BJ (cell line): Measurements from ENCODE around the gene WBP1L. TPM values are rescaled to one million over a fixed set of nuclear protein-coding genes. Genes with fewer than 3 reads are reported as not detected.

Source experiments
- CTCF ChIA-PET: fragments of 350-600 bp; formaldehyde crosslinking; extraction: SDS; loops from one replicate; lab custom pipeline; 2021; ENCODE audit warnings: antibody characterized with exemption, inconsistent platforms; lab: Yijun Ruan, JAX
- POLR2A ChIA-PET: fragments of 300-600 bp; sonication (Branson Sonifier 250); formaldehyde crosslinking; extraction: SDS; loops from one replicate; lab custom pipeline; 2021; ENCODE audit warnings: antibody characterized with exemption; lab: Charles Lee
- DNase-seq: peaks from one replicate; pipeline ENCODE4 v3.0.0-alpha.2; 2011; ENCODE audit warnings: low read depth
- H3K27me3 ChIP-seq: 2 replicates; pipeline ENCODE4 v1.6.0; 2011; ENCODE audit warnings: low read length; ENCODE audit not compliant: control insufficient read depth, insufficient read depth
- H3K36me3 ChIP-seq: 2 replicates; pipeline ENCODE4 v1.5.1; 2011; ENCODE audit warnings: low read length; ENCODE audit not compliant: control insufficient read depth, insufficient read depth
- H3K4me3 ChIP-seq: 2 replicates; pipeline ENCODE4 v1.5.1; 2011; ENCODE audit warnings: low read depth, mild to moderate bottlenecking, control low read depth, low read length
- CTCF ChIP-seq: IDR thresholded peaks from 2 replicates; pipeline ENCODE4 v1.5.1; 2011; ENCODE audit warnings: low read depth, mild to moderate bottlenecking, control low read depth, inconsistent platforms, low read length, moderate library complexity; ENCODE audit not compliant: insufficient read depth
- polyA plus RNA-seq: library from polyadenylated mRNA; depleted of rRNA; stranded (reverse); fragments of >200 nt; gene quantifications from 2 replicates; pipeline ENCODE4 v1.2.3, GENCODE V29; 2011

The WBP1L gene
- polyA plus RNA-seq, 1 experiment = 52.4 TPM

GRCh38 chr10:102767428-102768160, 23.8 kb downstream of the WBP1L start:
- POLR2A ChIA-PET = no interaction called here

GRCh38 chr10:102769375-102770107, 25.8 kb downstream of the WBP1L start:
- Histone ChIP-seq H3K36me3 (no peaks in the 10 kb centered on the region), H3K27me3 (no peaks in the 10 kb centered on the region), H3K4me3 (no peak overlapping the region)
- POLR2A ChIA-PET = no interaction called here
- CTCF ChIA-PET = interaction anchor here (0.8 kb wide), 1 partner anchor 130 kb away, joined by 3 read pairs; no protein-coding TSS in a partner anchor
- DNase-seq = no peak
- no peak for TF ChIP-seq CTCF

More at GRCh38 chr10:102767428-102768160, 23.8 kb downstream of the WBP1L start:
- CTCF ChIA-PET = no interaction called here
- Histone ChIP-seq H3K4me3 (no peak overlapping the region), H3K36me3 (no peaks in the 10 kb centered on the region), H3K27me3 (no peaks in the 10 kb centered on the region)
- TF ChIP-seq CTCF = no peak
- DNase-seq = no peak

GRCh38 chr10:102770108-102770482, 26.3 kb downstream of the WBP1L start:
- DNase-seq = no peak
- CTCF ChIA-PET = interaction anchor here (1.6 kb wide), 1 partner anchor 17 kb away, joined by 4 read pairs; no protein-coding TSS in a partner anchor
- TF ChIP-seq CTCF = no peak

GRCh38 chr10:102770792-102771191, 27.0 kb downstream of the WBP1L start:
- POLR2A ChIA-PET = no interaction called here
- H3K27me3 ChIP-seq = no peaks in the 10 kb centered on the region
- H3K4me3 ChIP-seq = no peak overlapping the region
- CTCF ChIA-PET = interaction anchor here (0.7 to 1.6 kb wide), 3 partner anchors 18 to 174 kb away, joined by 3 to 4 read pairs (median 4); no protein-coding TSS in a partner anchor
- no peaks in the 10 kb centered on the region for H3K36me3 ChIP-seq
- no peak for TF ChIP-seq CTCF
- no peak for DNase-seq

More at GRCh38 chr10:102770108-102770482, 26.3 kb downstream of the WBP1L start:
- Histone ChIP-seq H3K4me3 (no peak overlapping the region), H3K27me3 (no peaks in the 10 kb centered on the region), H3K36me3 (no peaks in the 10 kb centered on the region)
- POLR2A ChIA-PET = no interaction called here

GRCh38 chr10:102773320-102773719, 29.6 kb downstream of the WBP1L start:
- POLR2A ChIA-PET = interaction anchor here (0.6 kb wide), 1 partner anchor 334 kb away, joined by 3 read pairs; no protein-coding TSS in a partner anchor
- Histone ChIP-seq H3K27me3 (no peaks in the 10 kb centered on the region), H3K4me3 (no peak overlapping the region), H3K36me3 (no peaks in the 10 kb centered on the region)
- DNase-seq = no peak
- TF ChIP-seq CTCF = no peak
- CTCF ChIA-PET = interaction anchor here (1.5 kb wide), 1 partner anchor 20 kb away, joined by 3 read pairs; no protein-coding TSS in a partner anchor
